WTC11 (cell line): ENCODE data around the gene FITM1. TPM values are rescaled to one million over a fixed set of nuclear protein-coding genes. Genes with fewer than 3 reads are reported as not detected.

Experiments used
- ATAC-seq: fragments of 200-7000 bp; cut with Tn5 transposase; 2 replicates; pipeline ENCODE4 v1.10.0; 2021; ENCODE audit warnings: mild to moderate bottlenecking, moderate library complexity
- CTCF ChIA-PET: fragments of 300-600 bp; sonication (Branson Sonifier 250); formaldehyde crosslinking; loops from one replicate; lab custom pipeline; 2021; ENCODE audit warnings: antibody characterized with exemption; lab: Charles Lee
- POLR2A ChIA-PET: fragments of 350-600 bp; sonication (Branson Sonifier 250); formaldehyde crosslinking; loops from one replicate; lab custom pipeline; 2021; ENCODE audit warnings: antibody characterized with exemption; lab: Charles Lee
- DNase-seq: peaks from one replicate; pipeline ENCODE4 v3.0.0; 2021; ENCODE audit warnings: low spot score
- H3K27ac Mint-ChIP-seq: 2 replicates; pipeline ENCODE4 v1.8.0; 2021; ENCODE audit warnings: mixed read lengths
- H3K27me3 Mint-ChIP-seq: 2 replicates; pipeline ENCODE4 v1.8.0; 2021; ENCODE audit warnings: low read depth, mild to moderate bottlenecking, moderate library complexity, mixed read lengths
- H3K36me3 Mint-ChIP-seq: 2 replicates; pipeline ENCODE4 v1.8.0; 2021; ENCODE audit warnings: mixed read lengths
- H3K4me1 Mint-ChIP-seq: 2 replicates; pipeline ENCODE4 v1.8.0; 2022; ENCODE audit warnings: mixed read lengths
- H3K4me3 Mint-ChIP-seq: 2 replicates; pipeline ENCODE4 v1.8.0; 2021; ENCODE audit warnings: mild to moderate bottlenecking, moderate library complexity, mixed read lengths
- H3K9me3 Mint-ChIP-seq: 2 replicates; pipeline ENCODE4 v1.8.0; 2021; ENCODE audit warnings: mixed read lengths
- EMX1 ChIP-seq: fragments of 250-450 bp; sonication (Bioruptor Pico); IDR thresholded peaks from 2 replicates; pipeline ENCODE4 v1.8.0; 2021; ENCODE audit warnings: mild to moderate bottlenecking
- ETV6 ChIP-seq: sonication (generic); formaldehyde crosslinking; IDR thresholded peaks from 2 replicates; pipeline ENCODE4 v1.8.1; 2022; ENCODE audit warnings: mild to moderate bottlenecking, missing genetic modification reagents
- FOXK1 ChIP-seq: sonication (generic); formaldehyde crosslinking; IDR thresholded peaks from 2 replicates; pipeline ENCODE4 v1.8.0; 2022; ENCODE audit warnings: mild to moderate bottlenecking, moderate library complexity, missing genetic modification reagents
- GRHL2 ChIP-seq: fragments of 250-450 bp; sonication (Bioruptor Pico); IDR thresholded peaks from 2 replicates; pipeline ENCODE4 v1.8.0; 2022; ENCODE audit warnings: mild to moderate bottlenecking, moderate library complexity; ENCODE audit not compliant: insufficient replicate concordance, severe bottlenecking
- IRF2 ChIP-seq: sonication (generic); formaldehyde crosslinking; IDR thresholded peaks from 2 replicates; pipeline ENCODE4 v1.8.0; 2022; ENCODE audit warnings: low read depth, missing genetic modification reagents, borderline replicate concordance
- KAT7 ChIP-seq: sonication (generic); formaldehyde crosslinking; IDR thresholded peaks from 2 replicates; pipeline ENCODE4 v1.8.1; 2023; ENCODE audit warnings: missing genetic modification reagents, mild to moderate bottlenecking, borderline replicate concordance
- PRRX2 ChIP-seq: fragments of 250-450 bp; sonication (Bioruptor Pico); IDR thresholded peaks from 2 replicates; pipeline ENCODE4 v1.8.0; 2021; ENCODE audit warnings: mild to moderate bottlenecking
- TEAD4 ChIP-seq: sonication (generic); formaldehyde crosslinking; IDR thresholded peaks from 2 replicates; pipeline ENCODE4 v1.8.0; 2022; ENCODE audit warnings: mild to moderate bottlenecking, missing genetic modification reagents
- ZNF232 ChIP-seq: sonication (generic); formaldehyde crosslinking; IDR thresholded peaks from 2 replicates; pipeline ENCODE4 v1.8.0; 2022; ENCODE audit warnings: mild to moderate bottlenecking, missing genetic modification reagents
- ZNF416 ChIP-seq: fragments of 250-450 bp; sonication (Bioruptor Pico); IDR thresholded peaks from 2 replicates; pipeline ENCODE4 v1.9.0; 2021; ENCODE audit warnings: mild to moderate bottlenecking, inconsistent platforms
- total RNA-seq: library from RNA; stranded (reverse); gene quantifications from 3 replicates; pipeline ENCODE4 v1.2.3, GENCODE V29; 2021
- TF ChIP-seq, protein P1 (sequence below): sonication (generic); formaldehyde crosslinking; conservative IDR thresholded peaks from 2 replicates; pipeline ENCODE4 v1.8.1; 2023; ENCODE audit warnings: mild to moderate bottlenecking, low read depth, missing genetic modification reagents, moderate library complexity
- TF ChIP-seq, protein P2 (sequence below): sonication (generic); formaldehyde crosslinking; IDR thresholded peaks from 2 replicates; pipeline ENCODE4 v1.8.0; 2022; ENCODE audit warnings: missing genetic modification reagents
- TF ChIP-seq, protein P3 (sequence below): sonication (generic); formaldehyde crosslinking; IDR thresholded peaks from 2 replicates; pipeline ENCODE4 v1.8.0; 2023; ENCODE audit warnings: mild to moderate bottlenecking, missing genetic modification reagents
- TF ChIP-seq, protein P4 (sequence below): sonication (generic); formaldehyde crosslinking; IDR thresholded peaks from 2 replicates; pipeline ENCODE4 v1.8.1; 2022; ENCODE audit warnings: mild to moderate bottlenecking, missing genetic modification reagents, moderate library complexity, borderline replicate concordance
- TF ChIP-seq, protein P5 (sequence below): sonication (generic); formaldehyde crosslinking; IDR thresholded peaks from 2 replicates; pipeline ENCODE4 v1.8.1; 2023; ENCODE audit warnings: mild to moderate bottlenecking, missing genetic modification reagents, moderate library complexity
- TF ChIP-seq, protein P6 (sequence below): sonication (generic); formaldehyde crosslinking; IDR thresholded peaks from 2 replicates; pipeline ENCODE4 v1.8.1; 2023; ENCODE audit warnings: mild to moderate bottlenecking, missing genetic modification reagents, moderate library complexity

FITM1 gene
- total RNA-seq, 1 experiment from 2014 or later, result not detected

DNA sequence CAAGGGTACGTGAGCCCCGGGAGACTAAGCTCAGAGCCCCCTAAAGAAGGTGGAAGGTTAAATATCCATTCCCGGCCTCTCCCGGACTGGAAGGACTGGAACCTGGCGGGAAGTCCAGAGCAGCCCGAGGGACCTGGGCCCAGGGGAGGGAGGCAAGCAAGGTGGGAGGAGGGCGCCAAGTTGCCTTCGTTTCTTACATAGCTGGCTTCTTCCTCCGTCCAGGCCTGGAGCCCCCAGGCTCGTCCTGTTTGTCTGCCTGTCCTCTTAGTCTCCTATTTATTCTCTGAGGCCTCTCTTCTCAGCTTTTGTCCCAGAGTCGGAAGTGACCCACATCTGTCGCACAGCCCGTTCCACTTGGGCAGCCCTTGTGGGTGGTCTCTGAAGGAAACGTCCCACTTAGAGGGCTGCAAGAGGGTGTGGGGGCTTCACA, 35.6 kb upstream of the FITM1 start:
- peaks cover 27% of the 10 kb centered on the region for H3K4me1 Mint-ChIP-seq
- H3K27me3 Mint-ChIP-seq, result peaks cover 10% of the 10 kb centered on the region
- ATAC-seq (no peak), DNase-seq (no peak)
- CTCF ChIA-PET, result interaction anchor here (0.9 to 11.7 kb wide), 12 partner anchors 14 to 613 kb away, joined by 3 to 320 read pairs (median 6); partner anchors contain the start of genes CARMIL3, DCAF11, NRL and PSME1
- TF ChIP-seq, protein P1, sequence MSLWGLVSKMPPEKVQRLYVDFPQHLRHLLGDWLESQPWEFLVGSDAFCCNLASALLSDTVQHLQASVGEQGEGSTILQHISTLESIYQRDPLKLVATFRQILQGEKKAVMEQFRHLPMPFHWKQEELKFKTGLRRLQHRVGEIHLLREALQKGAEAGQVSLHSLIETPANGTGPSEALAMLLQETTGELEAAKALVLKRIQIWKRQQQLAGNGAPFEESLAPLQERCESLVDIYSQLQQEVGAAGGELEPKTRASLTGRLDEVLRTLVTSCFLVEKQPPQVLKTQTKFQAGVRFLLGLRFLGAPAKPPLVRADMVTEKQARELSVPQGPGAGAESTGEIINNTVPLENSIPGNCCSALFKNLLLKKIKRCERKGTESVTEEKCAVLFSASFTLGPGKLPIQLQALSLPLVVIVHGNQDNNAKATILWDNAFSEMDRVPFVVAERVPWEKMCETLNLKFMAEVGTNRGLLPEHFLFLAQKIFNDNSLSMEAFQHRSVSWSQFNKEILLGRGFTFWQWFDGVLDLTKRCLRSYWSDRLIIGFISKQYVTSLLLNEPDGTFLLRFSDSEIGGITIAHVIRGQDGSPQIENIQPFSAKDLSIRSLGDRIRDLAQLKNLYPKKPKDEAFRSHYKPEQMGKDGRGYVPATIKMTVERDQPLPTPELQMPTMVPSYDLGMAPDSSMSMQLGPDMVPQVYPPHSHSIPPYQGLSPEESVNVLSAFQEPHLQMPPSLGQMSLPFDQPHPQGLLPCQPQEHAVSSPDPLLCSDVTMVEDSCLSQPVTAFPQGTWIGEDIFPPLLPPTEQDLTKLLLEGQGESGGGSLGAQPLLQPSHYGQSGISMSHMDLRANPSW (CRISPR knock-in tag), result no peak
- TF ChIP-seq EMX1, result 0 out of 2 replicates have a peak, but pooled peaks have one; percentile 9
- peak overlapping the region; percentile 97 for H3K27ac Mint-ChIP-seq
- POLR2A ChIA-PET, result interaction anchor here (0.6 to 6.5 kb wide), 12 partner anchors 9 to 119 kb away, joined by 3 to 67 read pairs (median 13); partner anchors contain the start of genes CARMIL3, CHMP4A, DCAF11 and EMC9
- H3K36me3 Mint-ChIP-seq, result peaks cover 16% of the 10 kb centered on the region
- H3K4me3 Mint-ChIP-seq, result peak overlapping the region; percentile 98
- no peaks in the 10 kb centered on the region for H3K9me3 Mint-ChIP-seq

DNA sequence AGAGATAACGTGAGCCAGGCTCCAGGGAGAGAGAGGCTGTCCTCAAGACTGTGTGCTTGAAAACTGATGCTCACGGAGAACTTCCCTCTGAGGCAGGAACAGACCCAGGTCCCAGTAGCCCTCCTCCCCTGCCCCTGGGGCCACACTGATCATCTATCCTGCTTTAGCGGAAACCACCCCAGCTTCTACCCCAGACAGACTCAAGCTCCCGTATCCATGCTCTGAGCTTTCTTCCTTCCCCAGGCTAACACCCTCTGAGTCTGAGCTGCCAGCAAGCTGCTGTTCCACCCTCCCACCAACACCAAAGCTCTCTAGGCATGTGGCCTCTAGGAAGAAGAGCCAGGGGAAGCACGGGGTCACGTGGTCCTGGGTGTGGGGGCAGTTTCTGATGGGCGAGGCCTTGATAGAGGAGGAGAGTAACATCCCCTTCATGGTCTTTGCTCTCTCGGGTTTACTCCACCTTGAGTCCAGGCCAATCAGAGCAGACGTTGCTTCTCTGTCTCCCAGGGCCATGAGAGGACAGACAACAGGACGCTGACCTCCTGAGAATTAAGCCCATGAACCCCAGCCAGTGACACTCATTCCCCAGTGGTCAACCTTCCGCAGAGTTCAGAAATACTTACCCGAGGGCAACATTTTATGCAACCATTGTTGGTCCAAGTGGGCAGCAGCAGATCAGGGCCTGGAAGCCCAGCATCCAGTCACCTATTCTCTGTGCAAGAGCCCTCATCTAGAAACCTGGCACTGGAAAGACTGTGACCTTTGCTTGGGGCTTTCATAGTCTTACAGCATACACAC, 35.0 kb upstream of the FITM1 start:
- CTCF ChIA-PET, result interaction anchor here (0.7 to 11.7 kb wide), 9 partner anchors 14 to 487 kb away, joined by 3 to 320 read pairs (median 15); partner anchors contain the start of genes CARMIL3, DCAF11, NRL and TINF2
- Mint-ChIP-seq H3K27me3 (peaks cover 10% of the 10 kb centered on the region), H3K36me3 (peaks cover 22% of the 10 kb centered on the region), H3K4me1 (peaks cover 25% of the 10 kb centered on the region), H3K27ac (peak overlapping the region; percentile 97), H3K4me3 (peak overlapping the region; percentile 98), H3K9me3 (no peaks in the 10 kb centered on the region)
- DNase-seq (peak; percentile 71), ATAC-seq (peak; percentile 12)
- POLR2A ChIA-PET, result interaction anchor here (0.7 to 6.5 kb wide), 10 partner anchors 9 to 65 kb away, joined by 3 to 67 read pairs (median 18); partner anchors contain the start of genes CARMIL3, DCAF11, EMC9 and IRF9
- TF ChIP-seq, protein P2, sequence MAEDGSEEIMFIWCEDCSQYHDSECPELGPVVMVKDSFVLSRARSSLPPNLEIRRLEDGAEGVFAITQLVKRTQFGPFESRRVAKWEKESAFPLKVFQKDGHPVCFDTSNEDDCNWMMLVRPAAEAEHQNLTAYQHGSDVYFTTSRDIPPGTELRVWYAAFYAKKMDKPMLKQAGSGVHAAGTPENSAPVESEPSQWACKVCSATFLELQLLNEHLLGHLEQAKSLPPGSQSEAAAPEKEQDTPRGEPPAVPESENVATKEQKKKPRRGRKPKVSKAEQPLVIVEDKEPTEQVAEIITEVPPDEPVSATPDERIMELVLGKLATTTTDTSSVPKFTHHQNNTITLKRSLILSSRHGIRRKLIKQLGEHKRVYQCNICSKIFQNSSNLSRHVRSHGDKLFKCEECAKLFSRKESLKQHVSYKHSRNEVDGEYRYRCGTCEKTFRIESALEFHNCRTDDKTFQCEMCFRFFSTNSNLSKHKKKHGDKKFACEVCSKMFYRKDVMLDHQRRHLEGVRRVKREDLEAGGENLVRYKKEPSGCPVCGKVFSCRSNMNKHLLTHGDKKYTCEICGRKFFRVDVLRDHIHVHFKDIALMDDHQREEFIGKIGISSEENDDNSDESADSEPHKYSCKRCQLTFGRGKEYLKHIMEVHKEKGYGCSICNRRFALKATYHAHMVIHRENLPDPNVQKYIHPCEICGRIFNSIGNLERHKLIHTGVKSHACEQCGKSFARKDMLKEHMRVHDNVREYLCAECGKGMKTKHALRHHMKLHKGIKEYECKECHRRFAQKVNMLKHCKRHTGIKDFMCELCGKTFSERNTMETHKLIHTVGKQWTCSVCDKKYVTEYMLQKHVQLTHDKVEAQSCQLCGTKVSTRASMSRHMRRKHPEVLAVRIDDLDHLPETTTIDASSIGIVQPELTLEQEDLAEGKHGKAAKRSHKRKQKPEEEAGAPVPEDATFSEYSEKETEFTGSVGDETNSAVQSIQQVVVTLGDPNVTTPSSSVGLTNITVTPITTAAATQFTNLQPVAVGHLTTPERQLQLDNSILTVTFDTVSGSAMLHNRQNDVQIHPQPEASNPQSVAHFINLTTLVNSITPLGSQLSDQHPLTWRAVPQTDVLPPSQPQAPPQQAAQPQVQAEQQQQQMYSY (CRISPR knock-in tag), result no peak
- TF ChIP-seq TEAD4 (CRISPR knock-in tag) (no peak), GRHL2 (CRISPR knock-in tag) (no peak), KAT7 (CRISPR knock-in tag) (no peak), EMX1 (peak; percentile 83; the same call in 1 of the 2 replicates), PRRX2 (no peak; the same call in 1 of the 2 replicates), ZNF416 (no peak), ZNF232 (peak; percentile 34; the same call in 1 of the 2 replicates), FOXK1 (peak; percentile 43; the same call in 1 of the 2 replicates), IRF2 (CRISPR knock-in tag) (no peak), ETV6 (CRISPR knock-in tag) (no peak)
- TF ChIP-seq, protein P3, sequence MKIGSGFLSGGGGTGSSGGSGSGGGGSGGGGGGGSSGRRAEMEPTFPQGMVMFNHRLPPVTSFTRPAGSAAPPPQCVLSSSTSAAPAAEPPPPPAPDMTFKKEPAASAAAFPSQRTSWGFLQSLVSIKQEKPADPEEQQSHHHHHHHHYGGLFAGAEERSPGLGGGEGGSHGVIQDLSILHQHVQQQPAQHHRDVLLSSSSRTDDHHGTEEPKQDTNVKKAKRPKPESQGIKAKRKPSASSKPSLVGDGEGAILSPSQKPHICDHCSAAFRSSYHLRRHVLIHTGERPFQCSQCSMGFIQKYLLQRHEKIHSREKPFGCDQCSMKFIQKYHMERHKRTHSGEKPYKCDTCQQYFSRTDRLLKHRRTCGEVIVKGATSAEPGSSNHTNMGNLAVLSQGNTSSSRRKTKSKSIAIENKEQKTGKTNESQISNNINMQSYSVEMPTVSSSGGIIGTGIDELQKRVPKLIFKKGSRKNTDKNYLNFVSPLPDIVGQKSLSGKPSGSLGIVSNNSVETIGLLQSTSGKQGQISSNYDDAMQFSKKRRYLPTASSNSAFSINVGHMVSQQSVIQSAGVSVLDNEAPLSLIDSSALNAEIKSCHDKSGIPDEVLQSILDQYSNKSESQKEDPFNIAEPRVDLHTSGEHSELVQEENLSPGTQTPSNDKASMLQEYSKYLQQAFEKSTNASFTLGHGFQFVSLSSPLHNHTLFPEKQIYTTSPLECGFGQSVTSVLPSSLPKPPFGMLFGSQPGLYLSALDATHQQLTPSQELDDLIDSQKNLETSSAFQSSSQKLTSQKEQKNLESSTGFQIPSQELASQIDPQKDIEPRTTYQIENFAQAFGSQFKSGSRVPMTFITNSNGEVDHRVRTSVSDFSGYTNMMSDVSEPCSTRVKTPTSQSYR (CRISPR knock-in tag), result peak; percentile 82; the same call in 1 of the 2 replicates
- TF ChIP-seq, protein P4, sequence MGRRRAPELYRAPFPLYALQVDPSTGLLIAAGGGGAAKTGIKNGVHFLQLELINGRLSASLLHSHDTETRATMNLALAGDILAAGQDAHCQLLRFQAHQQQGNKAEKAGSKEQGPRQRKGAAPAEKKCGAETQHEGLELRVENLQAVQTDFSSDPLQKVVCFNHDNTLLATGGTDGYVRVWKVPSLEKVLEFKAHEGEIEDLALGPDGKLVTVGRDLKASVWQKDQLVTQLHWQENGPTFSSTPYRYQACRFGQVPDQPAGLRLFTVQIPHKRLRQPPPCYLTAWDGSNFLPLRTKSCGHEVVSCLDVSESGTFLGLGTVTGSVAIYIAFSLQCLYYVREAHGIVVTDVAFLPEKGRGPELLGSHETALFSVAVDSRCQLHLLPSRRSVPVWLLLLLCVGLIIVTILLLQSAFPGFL (CRISPR knock-in tag), result peak; percentile 93; the same call in 1 of the 2 replicates
- TF ChIP-seq, protein P5, sequence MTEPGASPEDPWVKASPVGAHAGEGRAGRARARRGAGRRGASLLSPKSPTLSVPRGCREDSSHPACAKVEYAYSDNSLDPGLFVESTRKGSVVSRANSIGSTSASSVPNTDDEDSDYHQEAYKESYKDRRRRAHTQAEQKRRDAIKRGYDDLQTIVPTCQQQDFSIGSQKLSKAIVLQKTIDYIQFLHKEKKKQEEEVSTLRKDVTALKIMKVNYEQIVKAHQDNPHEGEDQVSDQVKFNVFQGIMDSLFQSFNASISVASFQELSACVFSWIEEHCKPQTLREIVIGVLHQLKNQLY (CRISPR knock-in tag), result no peak
- TF ChIP-seq, protein P6, sequence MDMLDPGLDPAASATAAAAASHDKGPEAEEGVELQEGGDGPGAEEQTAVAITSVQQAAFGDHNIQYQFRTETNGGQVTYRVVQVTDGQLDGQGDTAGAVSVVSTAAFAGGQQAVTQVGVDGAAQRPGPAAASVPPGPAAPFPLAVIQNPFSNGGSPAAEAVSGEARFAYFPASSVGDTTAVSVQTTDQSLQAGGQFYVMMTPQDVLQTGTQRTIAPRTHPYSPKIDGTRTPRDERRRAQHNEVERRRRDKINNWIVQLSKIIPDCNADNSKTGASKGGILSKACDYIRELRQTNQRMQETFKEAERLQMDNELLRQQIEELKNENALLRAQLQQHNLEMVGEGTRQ (CRISPR knock-in tag), result peak; percentile 93
